Activated CD8-positive, alpha-beta T cell treated with anti-CD3 and anti-CD28 coated beads for 36 hours (primary cell): Measurements from ENCODE around the gene NTSR1. TPM values are rescaled to one million over a fixed set of nuclear protein-coding genes. Genes with fewer than 3 reads are reported as not detected.

Experiments used
- ATAC-seq: fragments of 200-7000 bp; cut with Tn5 transposase; one replicate; pipeline ENCODE4 v1.10.0; 2021; ENCODE audit warnings: mild to moderate bottlenecking, moderate library complexity
- CTCF ChIA-PET: fragments of 350-600 bp; sonication (Branson Sonifier 250); formaldehyde crosslinking; loops from one replicate; lab custom pipeline; 2021; ENCODE audit warnings: antibody characterized with exemption; lab: Charles Lee
- POLR2A ChIA-PET: fragments of 350-600 bp; sonication (Branson Sonifier 250); formaldehyde crosslinking; loops from one replicate; lab custom pipeline; 2021; ENCODE audit warnings: antibody characterized with exemption; lab: Charles Lee
- DNase-seq: peaks from one replicate; pipeline ENCODE4 v3.0.0-alpha.2; 2020
- H3K27ac Mint-ChIP-seq: one replicate; pipeline ENCODE4 v1.8.0; 2021; ENCODE audit warnings: mild to moderate bottlenecking, mixed read lengths
- H3K27me3 Mint-ChIP-seq: one replicate; pipeline ENCODE4 v1.8.0; 2021; ENCODE audit warnings: mixed read lengths
- H3K36me3 Mint-ChIP-seq: one replicate; pipeline ENCODE4 v1.8.0; 2021; ENCODE audit warnings: low read depth, mixed read lengths
- H3K4me1 Mint-ChIP-seq: one replicate; pipeline ENCODE4 v1.8.0; 2021; ENCODE audit warnings: low read depth, mixed read lengths
- H3K4me3 Mint-ChIP-seq: one replicate; pipeline ENCODE4 v1.8.0; 2021; ENCODE audit warnings: mild to moderate bottlenecking, moderate library complexity, mixed read lengths
- H3K9me3 Mint-ChIP-seq: one replicate; pipeline ENCODE4 v1.8.0; 2021; ENCODE audit warnings: mixed read lengths
- intact Hi-C: fragments of 100-400 bp; cut with micrococcal nuclease; formaldehyde crosslinking; loops from one replicate; pipeline ENCODE4 v1.10.0; 2022
- total RNA-seq, 2 experiments: library from RNA; stranded (reverse); gene quantifications; one replicate each; pipeline ENCODE4 v1.2.3, GENCODE V29; 2021
- TF ChIP-seq, protein P1 (sequence below): fragments of 200-600 bp; IDR thresholded peaks from one replicate; pipeline ENCODE4 v1.8.0; 2022; ENCODE audit warnings: antibody characterized with exemption, mild to moderate bottlenecking

Gene NTSR1
- total RNA-seq, 2 experiments from 2014 or later: not detected

GRCh38 chr20:62706344-62706743 is 2.3 kb upstream of the NTSR1 start:
- H3K27me3 Mint-ChIP-seq: peaks cover 25% of the 10 kb centered on the region
- intact Hi-C loops: no loop called here

GRCh38 chr20:62706857-62707256 is 1.8 kb upstream of the NTSR1 start:
- no peak for ATAC-seq
- no peak overlapping the region for H3K27ac Mint-ChIP-seq
- DNase-seq: no peak
- CTCF ChIA-PET: interaction anchor here (0.7 kb wide), 1 partner anchor 87 kb away, joined by 4 read pairs; no protein-coding TSS in a partner anchor
- intact Hi-C loops: no loop called here
- no peak overlapping the region for H3K4me3 Mint-ChIP-seq
- no peaks in the 10 kb centered on the region for H3K9me3 Mint-ChIP-seq
- POLR2A ChIA-PET: interaction anchor here (0.6 to 1.2 kb wide), 3 partner anchors 64 to 358 kb away, joined by 3 to 5 read pairs (median 4); partner anchors contain the start of gene SLCO4A1
- H3K4me1 Mint-ChIP-seq: peaks cover 6% of the 10 kb centered on the region
- TF ChIP-seq, protein P1, sequence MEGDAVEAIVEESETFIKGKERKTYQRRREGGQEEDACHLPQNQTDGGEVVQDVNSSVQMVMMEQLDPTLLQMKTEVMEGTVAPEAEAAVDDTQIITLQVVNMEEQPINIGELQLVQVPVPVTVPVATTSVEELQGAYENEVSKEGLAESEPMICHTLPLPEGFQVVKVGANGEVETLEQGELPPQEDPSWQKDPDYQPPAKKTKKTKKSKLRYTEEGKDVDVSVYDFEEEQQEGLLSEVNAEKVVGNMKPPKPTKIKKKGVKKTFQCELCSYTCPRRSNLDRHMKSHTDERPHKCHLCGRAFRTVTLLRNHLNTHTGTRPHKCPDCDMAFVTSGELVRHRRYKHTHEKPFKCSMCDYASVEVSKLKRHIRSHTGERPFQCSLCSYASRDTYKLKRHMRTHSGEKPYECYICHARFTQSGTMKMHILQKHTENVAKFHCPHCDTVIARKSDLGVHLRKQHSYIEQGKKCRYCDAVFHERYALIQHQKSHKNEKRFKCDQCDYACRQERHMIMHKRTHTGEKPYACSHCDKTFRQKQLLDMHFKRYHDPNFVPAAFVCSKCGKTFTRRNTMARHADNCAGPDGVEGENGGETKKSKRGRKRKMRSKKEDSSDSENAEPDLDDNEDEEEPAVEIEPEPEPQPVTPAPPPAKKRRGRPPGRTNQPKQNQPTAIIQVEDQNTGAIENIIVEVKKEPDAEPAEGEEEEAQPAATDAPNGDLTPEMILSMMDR: no peak
- peaks cover 25% of the 10 kb centered on the region for H3K27me3 Mint-ChIP-seq
- no peaks in the 10 kb centered on the region for H3K36me3 Mint-ChIP-seq

More at GRCh38 chr20:62706344-62706743, 2.3 kb upstream of the NTSR1 start:
- ChIA-PET POLR2A (interaction anchor here (0.6 kb wide), 1 partner anchor 357 kb away, joined by 4 read pairs; no protein-coding TSS in a partner anchor), CTCF (interaction anchor here (1.2 kb wide), 1 partner anchor 102 kb away, joined by 3 read pairs; no protein-coding TSS in a partner anchor)
- TF ChIP-seq, protein P1: no peak
- Mint-ChIP-seq H3K9me3 (no peaks in the 10 kb centered on the region), H3K4me3 (no peak overlapping the region), H3K4me1 (peaks cover 6% of the 10 kb centered on the region), H3K27ac (no peak overlapping the region), H3K36me3 (no peaks in the 10 kb centered on the region)
- DNase-seq (no peak), ATAC-seq (no peak)

- Mint-ChIP-seq H3K36me3 (no peaks in the 10 kb centered on the region), H3K27me3 (peaks cover 25% of the 10 kb centered on the region), H3K27ac (no peak overlapping the region), H3K4me3 (no peak overlapping the region), H3K4me1 (peaks cover 6% of the 10 kb centered on the region), H3K9me3 (no peaks in the 10 kb centered on the region)
- no peak for DNase-seq
- ChIA-PET CTCF (interaction anchor here (0.7 to 1.8 kb wide), 3 partner anchors 8 to 87 kb away, joined by 4 read pairs; no protein-coding TSS in a partner anchor), POLR2A (interaction anchor here (0.6 to 1.2 kb wide), 3 partner anchors 65 to 358 kb away, joined by 3 to 5 read pairs (median 4); partner anchors contain the start of gene SLCO4A1)
- intact Hi-C loops: no loop called here
- no peak for ATAC-seq
- TF ChIP-seq, protein P1: no peak
Measured at GRCh38 chr20:62707276-62707920, 1.2 kb upstream of the NTSR1 start.

- Mint-ChIP-seq H3K27me3 (peaks cover 25% of the 10 kb centered on the region), H3K4me1 (peaks cover 6% of the 10 kb centered on the region), H3K9me3 (no peaks in the 10 kb centered on the region), H3K36me3 (no peaks in the 10 kb centered on the region), H3K27ac (no peak overlapping the region), H3K4me3 (no peak overlapping the region)
- peak; percentile 60 for ATAC-seq
- CTCF ChIA-PET: interaction anchor here (0.8 to 1.8 kb wide), 2 partner anchors 8 to 84 kb away, joined by 4 read pairs; no protein-coding TSS in a partner anchor
- peak; percentile 36 for DNase-seq
- POLR2A ChIA-PET: interaction anchor here (1.2 kb wide), 1 partner anchor 66 kb away, joined by 5 read pairs; the partner anchor contains the start of gene SLCO4A1
- TF ChIP-seq, protein P1: peak; percentile 57
- intact Hi-C loops: no loop called here
Measured at GRCh38 chr20:62707921-62708521, 615 bp upstream of the NTSR1 start.
